Stimulated activated CD8-positive, alpha-beta memory T cell treated with anti-CD3 and anti-CD28 coated beads, Interleukin-7, amount 100 ng/mL, for 1 hour (primary cell): ENCODE measurements around the gene PGBD5.
"Not testable (repeated sequence)": the region's sequence is repeated elsewhere in the genome, so short reads cannot be mapped to it uniquely, and the experiment has no call there.

Experiments
- DNase-seq, 2 donors: peaks; one replicate each; pipeline ENCODE4 v3.0.0-alpha.2; 2020; ENCODE audit warnings: low read depth in 2 of 2

Gene PGBD5

GRCh38 chr1:230426246-230427093 is at the start of gene PGBD5:
PGBD5 (minus strand) TSS chr1:230426332; CDS start chr1:230425928, 404 bp downstream.
- peak in 1 of 2 donors; percentile 5 for DNase-seq

- not testable (repeated sequence) for DNase-seq
Observed at GRCh38 chr1:230474924-230475323, 48.8 kb upstream of the PGBD5 start.

GRCh38 chr1:230470750-230471149 is 44.6 kb upstream of the PGBD5 start:
- DNase-seq = not testable (repeated sequence)

- no peak for DNase-seq
Observed at GRCh38 chr1:230469271-230469670, 43.1 kb upstream of the PGBD5 start.

- DNase-seq = no peak
Observed at GRCh38 chr1:230465691-230466090, 39.6 kb upstream of the PGBD5 start.

GRCh38 chr1:230464671-230465070 is 38.5 kb upstream of the PGBD5 start:
- no peak for DNase-seq

- no peak for DNase-seq
Observed at GRCh38 chr1:230463760-230464159, 37.6 kb upstream of the PGBD5 start.

- no peak for DNase-seq
Observed at GRCh38 chr1:230463326-230463725, 37.2 kb upstream of the PGBD5 start.

GRCh38 chr1:230459465-230459864 is 33.3 kb upstream of the PGBD5 start:
- DNase-seq = no peak

- DNase-seq = no peak
Observed at GRCh38 chr1:230458509-230458908, 32.4 kb upstream of the PGBD5 start.

- DNase-seq = no peak
Observed at GRCh38 chr1:230456478-230456877, 30.3 kb upstream of the PGBD5 start.

GRCh38 chr1:230455291-230455690 is 29.2 kb upstream of the PGBD5 start:
- DNase-seq = no peak

- no peak for DNase-seq
Observed at GRCh38 chr1:230453377-230453776, 27.2 kb upstream of the PGBD5 start.

GRCh38 chr1:230441183-230442029 is 15.3 kb upstream of the PGBD5 start:
- DNase-seq = no peak

- no peak for DNase-seq
Observed at GRCh38 chr1:230435108-230435507, 9.0 kb upstream of the PGBD5 start.

GRCh38 chr1:230431527-230431926 is 5.4 kb upstream of the PGBD5 start:
- no peak for DNase-seq

GRCh38 chr1:230430499-230430898 is 4.4 kb upstream of the PGBD5 start:
- no peak for DNase-seq

GRCh38 chr1:230429067-230429735 is 3.1 kb upstream of the PGBD5 start:
- DNase-seq = no peak

GRCh38 chr1:230427981-230428380 is 1.8 kb upstream of the PGBD5 start:
- DNase-seq = no peak

GRCh38 chr1:230427094-230427876 is 1.2 kb upstream of the PGBD5 start:
- DNase-seq = no peak
